Esophagus squamous epithelium (tissue), 4 donors: ENCODE results near the gene STEEP1.

Experiments
- CTCF ChIP-seq, 6 experiments: fragments of 450-650 bp in 4 of 6; fragments of 200-600 bp in 2 of 6; sonication (generic) in 2 of 6; IDR thresholded peaks; one replicate each; pipeline ENCODE4 v1.5.1; 2016 to 2019; ENCODE audit warnings: antibody characterized with exemption in 6 of 6, mild to moderate bottlenecking in 4 of 6, moderate library complexity in 4 of 6
- POLR2A ChIP-seq, 4 donors: fragments of 450-650 bp; IDR thresholded peaks; one replicate each; pipeline ENCODE4 v1.6.1; 2017; ENCODE audit warnings: antibody characterized with exemption in 4 of 4, mild to moderate bottlenecking in 4 of 4, moderate library complexity in 3 of 4

GRCh38 chrX:119573840-119574393 is 8.7 kb upstream of the STEEP1 start:
- no peak for TF ChIP-seq CTCF (IDR thresholded peaks at IDR 0.05)
- no peak for TF ChIP-seq POLR2A (IDR thresholded peaks at IDR 0.05)
